HCT116 (cell line): ENCODE measurements around the gene R3HDM1. TPM values are rescaled to one million over a fixed set of nuclear protein-coding genes. Genes with fewer than 3 reads are reported as not detected.

ENCODE experiments used
- ATAC-seq: fragments of 200-7000 bp; cut with Tn5 transposase; 2 replicates; pipeline ENCODE4 v1.9.1; 2020; ENCODE audit warnings: mild to moderate bottlenecking, moderate library complexity
- BruUV-seq: library from RNA; stranded (reverse); fragments of 400-500 nt; replicated peaks from 2 replicates; lab custom pipeline; 2021; lab: Mats Ljungman, UMichigan
- CTCF ChIA-PET: fragments of 300-600 bp; sonication (Branson Sonifier 250); formaldehyde crosslinking; loops from one replicate; lab custom pipeline; 2021; ENCODE audit warnings: antibody characterized with exemption; lab: Charles Lee
- POLR2A ChIA-PET: fragments of 300-600, 350-600 bp; sonication (Branson Sonifier 250); formaldehyde crosslinking; loops from one replicate; lab custom pipeline; 2021; ENCODE audit warnings: antibody characterized with exemption; lab: Charles Lee
- RAD21 ChIA-PET, 2 experiments: fragments of 300-600 bp; sonication (Branson Sonifier 250); formaldehyde crosslinking; loops; one replicate each; lab custom pipeline; 2023; ENCODE audit warnings: low total read pairs in 2 of 2; ENCODE audit not compliant: uncharacterized antibody in 2 of 2, unreplicated experiment in 2 of 2, low non-redundant PET in 1 of 2; lab: Charles Lee
- DNase-seq: peaks from one replicate; pipeline ENCODE4 v3.0.0-alpha.2; 2010; ENCODE audit warnings: low read depth, low spot score
- H2AFZ ChIP-seq: fragments of 200-600 bp; shearing (Covaris generic), sonication (generic); 2 replicates; pipeline ENCODE4 v1.6.1; 2017; ENCODE audit warnings: low read depth, mixed run types, mixed read lengths, antibody characterized with exemption, low read length; ENCODE audit not compliant: poor library complexity, severe bottlenecking
- H3K27ac ChIP-seq: 2 replicates; pipeline ENCODE4 v1.5.1; 2012; ENCODE audit warnings: low read depth, low read length
- H3K27me3 ChIP-seq: fragments of 200-600 bp; sonication (generic); 2 replicates; pipeline ENCODE4 v1.6.1; 2016; ENCODE audit warnings: mixed run types, low read length, mixed read lengths; ENCODE audit not compliant: insufficient read depth
- H3K36me3 ChIP-seq, 2 experiments: fragments of 200-500 bp in 1 of 2; fragments of 200-600 bp in 1 of 2; sonication (Bioruptor generic) in 1 of 2; sonication (generic) in 1 of 2; 2 replicates each; pipeline versions ENCODE4 v1.5.1 to v1.6.1; 2014 to 2016; ENCODE audit warnings: low read length in 2 of 2, inconsistent platforms in 1 of 2, mixed read lengths in 1 of 2, mixed run types in 1 of 2; ENCODE audit not compliant: insufficient read depth in 2 of 2, control insufficient read depth in 1 of 2
- H3K4me1 ChIP-seq, 2 experiments: fragments of 200-600 bp in 1 of 2; sonication (generic) in 1 of 2; 2 replicates each; pipeline versions ENCODE4 v1.5.1 to v1.6.1; 2012 to 2017; ENCODE audit warnings: low read length in 2 of 2, inconsistent platforms in 1 of 2, mild to moderate bottlenecking in 1 of 2, mixed read lengths in 1 of 2, mixed run types in 1 of 2, moderate library complexity in 1 of 2; ENCODE audit not compliant: insufficient read depth in 2 of 2, control insufficient read depth in 1 of 2
- H3K4me2 ChIP-seq: fragments of 200-600 bp; sonication (generic); 2 replicates; pipeline ENCODE4 v1.6.1; 2017; ENCODE audit warnings: mixed run types, low read length, mixed read lengths
- H3K4me3 ChIP-seq, 2 experiments: fragments of 200-600 bp in 1 of 2; sonication (generic) in 1 of 2; replicated peaks in 1 of 2; 2 replicates each; pipeline ENCODE4 v1.5.1; 2011 to 2016; ENCODE audit warnings: low read length in 2 of 2, control low read depth in 1 of 2, low read depth in 1 of 2, mild to moderate bottlenecking in 1 of 2, mixed read lengths in 1 of 2, mixed run types in 1 of 2
- H3K79me2 ChIP-seq: fragments of 200-600 bp; sonication (generic); 2 replicates; pipeline ENCODE4 v1.6.1; 2017; ENCODE audit warnings: mild to moderate bottlenecking, mixed run types, low read length, moderate library complexity, mixed read lengths; ENCODE audit not compliant: insufficient read depth
- H3K9ac ChIP-seq: fragments of 200-600 bp; sonication (generic); 2 replicates; pipeline ENCODE4 v1.6.1; 2016; ENCODE audit warnings: low read length, mixed read lengths
- H3K9me2 ChIP-seq: fragments of 200-600 bp; sonication (generic), shearing (Covaris generic); 2 replicates; pipeline ENCODE4 v1.6.1; 2017; ENCODE audit warnings: mixed run types, mild to moderate bottlenecking, moderate library complexity; ENCODE audit not compliant: insufficient read depth
- H3K9me3 ChIP-seq, 2 experiments: fragments of 200-500 bp in 1 of 2; fragments of 200-600 bp in 1 of 2; sonication (Bioruptor generic) in 1 of 2; sonication (generic) in 1 of 2; 2 replicates each; pipeline ENCODE4 v1.6.1; 2014 to 2017; ENCODE audit warnings: low read length in 2 of 2, mixed read lengths in 2 of 2, inconsistent platforms in 1 of 2, low read depth in 1 of 2, mild to moderate bottlenecking in 1 of 2, mixed run types in 1 of 2, moderate library complexity in 1 of 2; ENCODE audit not compliant: control insufficient read depth in 1 of 2, insufficient read depth in 1 of 2
- H4K20me1 ChIP-seq: fragments of 200-600 bp; sonication (generic), shearing (Covaris generic); 2 replicates; pipeline ENCODE4 v1.6.1; 2017; ENCODE audit warnings: mixed run types, mild to moderate bottlenecking, moderate library complexity; ENCODE audit not compliant: insufficient read depth
- EGR1 ChIP-seq: IDR thresholded peaks from 2 replicates; pipeline ENCODE4 v1.6.1; 2012; ENCODE audit warnings: low read depth
- EZH2phosphoT487 ChIP-seq: fragments of 200-600 bp; IDR thresholded peaks from 2 replicates; pipeline ENCODE4 v1.6.1; 2018; ENCODE audit warnings: antibody characterized with exemption, borderline replicate concordance
- FOSL1 ChIP-seq: IDR thresholded peaks from 2 replicates; pipeline ENCODE4 v1.6.1; 2012; ENCODE audit warnings: low read depth
- POLR2AphosphoS5 ChIP-seq: IDR thresholded peaks from 2 replicates; pipeline ENCODE4 v1.6.1; 2011; ENCODE audit warnings: mild to moderate bottlenecking, low read depth, low read length, moderate library complexity
- RAD21 ChIP-seq: IDR thresholded peaks from 2 replicates; pipeline ENCODE4 v1.6.1; 2012; ENCODE audit warnings: low read depth, mild to moderate bottlenecking
- SIN3A ChIP-seq: IDR thresholded peaks from 2 replicates; pipeline ENCODE4 v1.6.1; 2012; ENCODE audit warnings: low read depth
- TCF7L2 ChIP-seq: IDR thresholded peaks from 2 replicates; pipeline ENCODE4 v1.7.0; 2011; ENCODE audit warnings: borderline replicate concordance, inconsistent platforms; ENCODE audit not compliant: insufficient read depth, insufficient read length; ENCODE audit errors: extremely low read depth
- YY1 ChIP-seq: IDR thresholded peaks from 2 replicates; pipeline ENCODE4 v1.6.1; 2011; ENCODE audit warnings: low read length, low read depth, moderate library complexity, mild to moderate bottlenecking; ENCODE audit not compliant: insufficient replicate concordance; ENCODE audit errors: extremely low read depth
- intact Hi-C: fragments of 100-400 bp; cut with micrococcal nuclease; formaldehyde crosslinking; loops from 2 replicates; pipeline ENCODE4 v1.10.0; 2022
- total RNA-seq: library from RNA; stranded (reverse); gene quantifications from one replicate; pipeline ENCODE4 v1.2.1, GENCODE V29; 2021; ENCODE audit not compliant: unreplicated experiment
- TF ChIP-seq, protein P1 (sequence below): IDR thresholded peaks from 2 replicates; pipeline ENCODE4 v1.6.1; 2011; ENCODE audit warnings: mild to moderate bottlenecking, low read length, moderate library complexity; ENCODE audit not compliant: insufficient replicate concordance; ENCODE audit errors: extremely low read depth
- TF ChIP-seq, protein P2 (sequence below): IDR thresholded peaks from 2 replicates; pipeline ENCODE4 v1.6.1; 2012; ENCODE audit warnings: low read depth
- TF ChIP-seq, protein P3 (sequence below): IDR thresholded peaks from 2 replicates; pipeline ENCODE4 v1.6.1; 2012
- TF ChIP-seq, protein P4 (sequence below): IDR thresholded peaks from 2 replicates; pipeline ENCODE4 v1.6.1; 2012

The R3HDM1 gene
- total RNA-seq, 1 experiment from 2014 or later: 43.1 TPM

DNA sequence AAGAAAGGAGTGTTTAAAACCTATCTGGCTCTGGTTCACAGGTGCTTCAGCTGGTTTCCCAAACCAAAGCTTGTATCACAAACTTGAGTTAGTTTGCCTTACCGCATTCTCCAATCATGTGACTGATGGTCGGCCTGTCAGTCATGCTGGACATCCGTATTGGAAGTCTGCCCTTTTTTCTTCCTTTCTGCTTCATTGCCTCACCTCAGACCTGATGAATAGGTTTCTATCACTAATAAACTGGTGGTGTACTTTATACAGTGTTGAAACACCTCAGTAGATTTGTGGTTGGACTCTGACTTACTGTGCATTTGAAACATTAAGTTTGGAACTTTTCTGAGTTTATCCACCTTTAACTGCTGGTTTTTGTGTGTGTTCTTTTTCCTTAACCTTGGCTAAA is 84.1 kb downstream of the R3HDM1 start (continued):
- TF ChIP-seq, protein P1, sequence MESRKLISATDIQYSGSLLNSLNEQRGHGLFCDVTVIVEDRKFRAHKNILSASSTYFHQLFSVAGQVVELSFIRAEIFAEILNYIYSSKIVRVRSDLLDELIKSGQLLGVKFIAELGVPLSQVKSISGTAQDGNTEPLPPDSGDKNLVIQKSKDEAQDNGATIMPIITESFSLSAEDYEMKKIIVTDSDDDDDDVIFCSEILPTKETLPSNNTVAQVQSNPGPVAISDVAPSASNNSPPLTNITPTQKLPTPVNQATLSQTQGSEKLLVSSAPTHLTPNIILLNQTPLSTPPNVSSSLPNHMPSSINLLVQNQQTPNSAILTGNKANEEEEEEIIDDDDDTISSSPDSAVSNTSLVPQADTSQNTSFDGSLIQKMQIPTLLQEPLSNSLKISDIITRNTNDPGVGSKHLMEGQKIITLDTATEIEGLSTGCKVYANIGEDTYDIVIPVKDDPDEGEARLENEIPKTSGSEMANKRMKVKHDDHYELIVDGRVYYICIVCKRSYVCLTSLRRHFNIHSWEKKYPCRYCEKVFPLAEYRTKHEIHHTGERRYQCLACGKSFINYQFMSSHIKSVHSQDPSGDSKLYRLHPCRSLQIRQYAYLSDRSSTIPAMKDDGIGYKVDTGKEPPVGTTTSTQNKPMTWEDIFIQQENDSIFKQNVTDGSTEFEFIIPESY: no peak
- TF ChIP-seq EZH2phosphoT487 (no peak), POLR2AphosphoS5 (no peak), FOSL1 (no peak), RAD21 (no peak), EGR1 (no peak)

DNA sequence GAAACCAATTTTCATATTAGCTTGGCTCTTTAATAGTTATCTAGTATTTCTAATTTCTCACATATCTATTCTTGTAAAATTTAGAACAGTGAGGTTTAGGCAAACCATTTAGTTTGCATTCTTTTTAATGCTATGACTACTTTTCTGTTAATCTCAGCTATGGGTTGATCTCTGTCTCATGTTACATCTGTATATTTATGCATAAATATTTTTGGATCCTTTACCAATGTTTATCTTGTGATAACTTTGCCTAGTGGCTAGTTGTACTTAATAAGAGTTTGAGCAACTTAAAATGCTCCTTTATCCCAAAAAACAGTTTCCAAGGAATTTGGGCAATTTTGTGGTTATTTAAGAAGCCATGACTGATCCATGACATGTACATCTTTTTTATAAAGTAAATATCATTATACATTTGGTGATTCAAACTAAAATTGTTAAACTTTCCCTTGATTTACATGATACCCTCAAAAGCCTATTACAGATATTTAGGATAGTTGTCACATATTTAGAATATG is 86.3 kb downstream of the R3HDM1 start:
- Histone ChIP-seq H3K9me3 (no peaks in the 10 kb centered on the region), H3K4me1 (no peaks in the 10 kb centered on the region), H3K4me2 (no peak overlapping the region), H3K9me2 (no peaks in the 10 kb centered on the region), H4K20me1 (no peaks in the 10 kb centered on the region), H3K27ac (no peak overlapping the region), H3K79me2 (no peaks in the 10 kb centered on the region; the same call in 1 of the 2 replicates), H3K36me3 (peaks cover 0 to 2% of the 10 kb centered on the region in 2 experiments; a peak in 1 of 4 replicates), H2AFZ (no peak overlapping the region), H3K4me3 (no peak overlapping the region), H3K9ac (no peak overlapping the region), H3K27me3 (no peaks in the 10 kb centered on the region)
- ATAC-seq (no peak), DNase-seq (no peak)
- intact Hi-C loops: no loop called here
- ChIA-PET POLR2A (no interaction called here), RAD21 (no interaction called here), CTCF (no interaction called here)
- TF ChIP-seq YY1: no peak
- TF ChIP-seq, protein P2, sequence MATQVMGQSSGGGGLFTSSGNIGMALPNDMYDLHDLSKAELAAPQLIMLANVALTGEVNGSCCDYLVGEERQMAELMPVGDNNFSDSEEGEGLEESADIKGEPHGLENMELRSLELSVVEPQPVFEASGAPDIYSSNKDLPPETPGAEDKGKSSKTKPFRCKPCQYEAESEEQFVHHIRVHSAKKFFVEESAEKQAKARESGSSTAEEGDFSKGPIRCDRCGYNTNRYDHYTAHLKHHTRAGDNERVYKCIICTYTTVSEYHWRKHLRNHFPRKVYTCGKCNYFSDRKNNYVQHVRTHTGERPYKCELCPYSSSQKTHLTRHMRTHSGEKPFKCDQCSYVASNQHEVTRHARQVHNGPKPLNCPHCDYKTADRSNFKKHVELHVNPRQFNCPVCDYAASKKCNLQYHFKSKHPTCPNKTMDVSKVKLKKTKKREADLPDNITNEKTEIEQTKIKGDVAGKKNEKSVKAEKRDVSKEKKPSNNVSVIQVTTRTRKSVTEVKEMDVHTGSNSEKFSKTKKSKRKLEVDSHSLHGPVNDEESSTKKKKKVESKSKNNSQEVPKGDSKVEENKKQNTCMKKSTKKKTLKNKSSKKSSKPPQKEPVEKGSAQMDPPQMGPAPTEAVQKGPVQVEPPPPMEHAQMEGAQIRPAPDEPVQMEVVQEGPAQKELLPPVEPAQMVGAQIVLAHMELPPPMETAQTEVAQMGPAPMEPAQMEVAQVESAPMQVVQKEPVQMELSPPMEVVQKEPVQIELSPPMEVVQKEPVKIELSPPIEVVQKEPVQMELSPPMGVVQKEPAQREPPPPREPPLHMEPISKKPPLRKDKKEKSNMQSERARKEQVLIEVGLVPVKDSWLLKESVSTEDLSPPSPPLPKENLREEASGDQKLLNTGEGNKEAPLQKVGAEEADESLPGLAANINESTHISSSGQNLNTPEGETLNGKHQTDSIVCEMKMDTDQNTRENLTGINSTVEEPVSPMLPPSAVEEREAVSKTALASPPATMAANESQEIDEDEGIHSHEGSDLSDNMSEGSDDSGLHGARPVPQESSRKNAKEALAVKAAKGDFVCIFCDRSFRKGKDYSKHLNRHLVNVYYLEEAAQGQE: no peak
- TF ChIP-seq, protein P3, sequence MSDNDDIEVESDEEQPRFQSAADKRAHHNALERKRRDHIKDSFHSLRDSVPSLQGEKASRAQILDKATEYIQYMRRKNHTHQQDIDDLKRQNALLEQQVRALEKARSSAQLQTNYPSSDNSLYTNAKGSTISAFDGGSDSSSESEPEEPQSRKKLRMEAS: no peak
- no peak for TF ChIP-seq TCF7L2
- TF ChIP-seq, protein P1: no peak
- TF ChIP-seq, protein P4, sequence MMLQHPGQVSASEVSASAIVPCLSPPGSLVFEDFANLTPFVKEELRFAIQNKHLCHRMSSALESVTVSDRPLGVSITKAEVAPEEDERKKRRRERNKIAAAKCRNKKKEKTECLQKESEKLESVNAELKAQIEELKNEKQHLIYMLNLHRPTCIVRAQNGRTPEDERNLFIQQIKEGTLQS: no peak
- TF ChIP-seq SIN3A: no peak
- BruUV-seq: no TSS peak
